Measurements from ENCODE around the gene C4orf50. TPM values are rescaled to one million over a fixed set of nuclear protein-coding genes. Genes with fewer than 3 reads are reported as not detected.

Gene C4orf50
- total RNA-seq, 4 donors from 2014 or later: 0.21 to 0.30 TPM; not detected in 2

- no peaks in the 10 kb centered on the region for H3K4me1 ChIP-seq
- no peak for TF ChIP-seq EP300 (IDR thresholded peaks at IDR 0.05)
- TF ChIP-seq CTCF (IDR thresholded peaks at IDR 0.05): no peak
- no peak for TF ChIP-seq POLR2A (IDR thresholded peaks at IDR 0.05)
- no peaks in the 10 kb centered on the region for H3K27me3 ChIP-seq
- H3K4me3 ChIP-seq: no peak overlapping the region
- H3K9me3 ChIP-seq: no peaks in the 10 kb centered on the region
- DNase-seq (ENCODE audit: low spot score in 2 of 2): no peak
- no peak overlapping the region for H3K27ac ChIP-seq
- no peaks in the 10 kb centered on the region for H3K36me3 ChIP-seq
- 73 to 81% methylated on average over 10 of the region's 10 CpGs for WGBS, 2 donors
Observed at GRCh38 chr4:6023731-6024130, 5.5 kb upstream of the C4orf50 start.

- WGBS, 2 donors: 74 to 83% methylated on average over 28 to 29 of the region's 30 CpGs
- Histone ChIP-seq H3K36me3 (no peaks in the 10 kb centered on the region), H3K4me1 (no peaks in the 10 kb centered on the region), H3K4me3 (no peak overlapping the region), H3K27me3 (no peaks in the 10 kb centered on the region), H3K27ac (no peak overlapping the region), H3K9me3 (no peaks in the 10 kb centered on the region)
- no peak for DNase-seq (ENCODE audit: low spot score in 2 of 2)
- TF ChIP-seq POLR2A (IDR thresholded peaks at IDR 0.05): no peak
- TF ChIP-seq CTCF (IDR thresholded peaks at IDR 0.05): no peak
- no peak for TF ChIP-seq EP300 (IDR thresholded peaks at IDR 0.05)
Observed at GRCh38 chr4:6022607-6023288, 4.5 kb upstream of the C4orf50 start.

GRCh38 chr4:6021831-6022606, 3.8 kb upstream of the C4orf50 start:
- Histone ChIP-seq H3K36me3 (no peaks in the 10 kb centered on the region), H3K4me3 (no peak overlapping the region), H3K27me3 (no peaks in the 10 kb centered on the region), H3K27ac (no peak overlapping the region), H3K9me3 (no peaks in the 10 kb centered on the region), H3K4me1 (no peaks in the 10 kb centered on the region)
- no peak for DNase-seq (ENCODE audit: low spot score in 2 of 2)
- TF ChIP-seq EP300 (IDR thresholded peaks at IDR 0.05): no peak
- TF ChIP-seq POLR2A (IDR thresholded peaks at IDR 0.05): no peak
- TF ChIP-seq CTCF (IDR thresholded peaks at IDR 0.05): no peak
- WGBS, 2 donors: 70 to 78% methylated on average over 19 of the region's 20 CpGs

- TF ChIP-seq EP300 (IDR thresholded peaks at IDR 0.05) (no peak), CTCF (IDR thresholded peaks at IDR 0.05) (no peak), POLR2A (IDR thresholded peaks at IDR 0.05) (no peak)
- WGBS, 2 donors: 73 to 78% methylated on average over 8 of the region's 8 CpGs
- no peak for DNase-seq (ENCODE audit: low spot score in 2 of 2)
Observed at GRCh38 chr4:6020613-6021012, 2.4 kb upstream of the C4orf50 start.

More at GRCh38 chr4:6020613-6021012, 2.4 kb upstream of the C4orf50 start:
- Histone ChIP-seq H3K9me3 (no peaks in the 10 kb centered on the region), H3K27me3 (no peaks in the 10 kb centered on the region), H3K36me3 (no peaks in the 10 kb centered on the region), H3K4me3 (no peak overlapping the region), H3K4me1 (no peaks in the 10 kb centered on the region), H3K27ac (no peak overlapping the region)

Data from tibial nerve (tissue), 4 donors.